Spleen (tissue), 11 donors: ENCODE results near the gene OAT. TPM values are rescaled to one million over a fixed set of nuclear protein-coding genes. Genes with fewer than 3 reads are reported as not detected.

ENCODE experiments used
- DNase-seq: peaks from one replicate; pipeline ENCODE4 v3.0.0-alpha.2; 2020
- H3K27ac ChIP-seq, 8 donors: fragments of 200-600 bp; sonication (generic) in 7 of 8; 1 replicate in 4 of 8; 2 replicates in 4 of 8; pipeline versions ENCODE4 v1.5.0 to v1.8.0; 2016 to 2021; ENCODE audit warnings: inconsistent platforms in 4 of 8, mild to moderate bottlenecking in 4 of 8, moderate library complexity in 1 of 8
- H3K27me3 ChIP-seq, 7 donors: fragments of 200-600 bp; sonication (generic) in 6 of 7; replicated peaks in 1 of 7; 1 replicate in 4 of 7; 2 replicates in 3 of 7; pipeline versions ENCODE4 v1.5.0 to v1.8.0; 2016 to 2021; ENCODE audit warnings: inconsistent platforms in 3 of 7, mild to moderate bottlenecking in 1 of 7
- H3K36me3 ChIP-seq, 6 donors: fragments of 200-600 bp; sonication (generic) in 5 of 6; 1 replicate in 4 of 6; 2 replicates in 2 of 6; pipeline versions ENCODE4 v1.5.0 to v1.8.0; 2016 to 2021; ENCODE audit warnings: inconsistent platforms in 2 of 6
- H3K4me1 ChIP-seq, 6 donors: fragments of 200-600 bp; sonication (generic) in 5 of 6; 1 replicate in 3 of 6; 2 replicates in 3 of 6; pipeline versions ENCODE4 v1.5.0 to v1.8.0; 2016 to 2021; ENCODE audit warnings: inconsistent platforms in 3 of 6
- H3K4me3 ChIP-seq, 8 donors: fragments of 200-600 bp; sonication (generic) in 7 of 8; 1 replicate in 4 of 8; 2 replicates in 4 of 8; pipeline versions ENCODE4 v1.5.0 to v1.8.0; 2016 to 2021; ENCODE audit warnings: inconsistent platforms in 4 of 8, mild to moderate bottlenecking in 4 of 8, moderate library complexity in 2 of 8
- H3K9me3 ChIP-seq, 8 donors: fragments of 200-600 bp; sonication (generic) in 7 of 8; 1 replicate in 4 of 8; 2 replicates in 4 of 8; pipeline versions ENCODE4 v1.5.0 to v1.8.0; 2016 to 2021; ENCODE audit warnings: inconsistent platforms in 4 of 8
- POLR2A ChIP-seq, 3 donors: fragments of 450-650 bp; IDR thresholded peaks; one replicate each; pipeline ENCODE4 v1.5.1; 2017; ENCODE audit warnings: antibody characterized with exemption in 3 of 3, mild to moderate bottlenecking in 1 of 3
- POLR2AphosphoS5 ChIP-seq, 3 donors: sonication (generic); formaldehyde crosslinking; IDR thresholded peaks; one replicate each; pipeline ENCODE4 v1.5.1; 2017; ENCODE audit warnings: antibody characterized with exemption in 3 of 3
- WGBS, 5 donors: extraction: QIAGEN DNeasy Blood & Tissue Kit in 3 of 5; methylation state at CpG; one replicate each; pipeline versions ENCODE4 v1.1.5 to v1.1.7; 2013 to 2018; 5-methylcytosine and 5-hydroxymethylcytosine counted together
- intact Hi-C: fragments of 100-400 bp; cut with DNase I; formaldehyde crosslinking; loops from one replicate; pipeline ENCODE4 v1.15.0; 2023; ENCODE audit warnings: low total_unique reads
- polyA plus RNA-seq, 3 donors: library from polyadenylated mRNA; stranded (reverse); fragments of 200-250 nt; gene quantifications; one replicate each; pipeline ENCODE4 v1.2.1, GENCODE V29; 2013
- total RNA-seq, 7 donors: library from RNA; depleted of rRNA in 3 of 7; stranded (reverse); fragments of >200 nt in 3 of 7; fragmentation: NEBNext Ultra II Directional in 4 of 7; extraction: Animal tissue kit (Norgen Biotek cat#: 25700) in 4 of 7; gene quantifications; one replicate each; pipeline versions ENCODE4 v1.1.0 to v1.2.1, GENCODE V29; 2016 to 2021
- TF ChIP-seq, protein P1 (sequence below), 11 experiments: fragments of 200-600 bp in 7 of 11; fragments of 450-650 bp in 4 of 11; sonication (generic) in 4 of 11; IDR thresholded peaks in 8 of 11; conservative IDR thresholded peaks in 3 of 11; 1 replicate in 7 of 11; 2 replicates in 4 of 11; pipeline versions ENCODE4 v1.4.0 to v1.8.0; 2016 to 2021; ENCODE audit warnings: antibody characterized with exemption in 11 of 11, inconsistent platforms in 4 of 11, mild to moderate bottlenecking in 1 of 11
- donor health status: healthy with polysubstance abuse.
- donor health status: DM: no; HTN: no; CAD: no; lungs with moderate emphysema.
- donor health status: DM: no; HTN: no; CAD: no.
- donor health status: Bipolar disorder and iron deficiency.
- donor health status: healthy.
- donor health status: DM: no; HTN: no; CAD: no.
- donor health status: DM: yes; HTN: yes; CAD: no.

The OAT gene
- total and polyA plus RNA-seq, 10 donors = 22.1 to 63.0 (median 47.0) TPM

DNA sequence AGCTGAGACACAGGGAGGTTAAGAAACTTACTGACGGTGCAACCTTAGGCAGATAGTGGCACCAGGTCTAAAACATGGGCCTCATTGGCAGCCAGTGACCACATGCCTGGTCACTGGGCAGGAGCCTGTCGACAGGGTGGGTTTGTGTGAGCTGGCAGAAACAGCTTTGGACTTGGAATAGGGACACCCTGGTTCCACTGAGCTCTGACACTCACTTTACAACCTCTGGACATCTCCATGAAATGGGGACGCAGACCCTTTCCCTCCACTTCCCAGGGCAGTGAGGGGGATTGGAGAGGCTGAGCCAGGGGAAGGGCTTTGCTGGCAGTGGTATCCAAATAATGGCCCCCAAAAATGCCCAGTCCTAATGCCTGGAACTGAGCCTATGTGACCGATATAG lies 49.7 kb downstream of the OAT start:
- Histone ChIP-seq H3K9me3 (peaks cover 0 to 6% (median 0%) of the 10 kb centered on the region in 8 donors), H3K27ac (no peak overlapping the region), H3K36me3 (no peaks in the 10 kb centered on the region), H3K4me3 (no peak overlapping the region), H3K27me3 (peaks cover 0 to 22% (median 0%) of the 10 kb centered on the region in 7 donors), H3K4me1 (peaks cover 0 to 20% (median 0%) of the 10 kb centered on the region in 6 donors)
- no peak for TF ChIP-seq POLR2AphosphoS5 (IDR thresholded peaks at IDR 0.05)
- no peak for TF ChIP-seq POLR2A (IDR thresholded peaks at IDR 0.05)
- TF ChIP-seq, protein P1, sequence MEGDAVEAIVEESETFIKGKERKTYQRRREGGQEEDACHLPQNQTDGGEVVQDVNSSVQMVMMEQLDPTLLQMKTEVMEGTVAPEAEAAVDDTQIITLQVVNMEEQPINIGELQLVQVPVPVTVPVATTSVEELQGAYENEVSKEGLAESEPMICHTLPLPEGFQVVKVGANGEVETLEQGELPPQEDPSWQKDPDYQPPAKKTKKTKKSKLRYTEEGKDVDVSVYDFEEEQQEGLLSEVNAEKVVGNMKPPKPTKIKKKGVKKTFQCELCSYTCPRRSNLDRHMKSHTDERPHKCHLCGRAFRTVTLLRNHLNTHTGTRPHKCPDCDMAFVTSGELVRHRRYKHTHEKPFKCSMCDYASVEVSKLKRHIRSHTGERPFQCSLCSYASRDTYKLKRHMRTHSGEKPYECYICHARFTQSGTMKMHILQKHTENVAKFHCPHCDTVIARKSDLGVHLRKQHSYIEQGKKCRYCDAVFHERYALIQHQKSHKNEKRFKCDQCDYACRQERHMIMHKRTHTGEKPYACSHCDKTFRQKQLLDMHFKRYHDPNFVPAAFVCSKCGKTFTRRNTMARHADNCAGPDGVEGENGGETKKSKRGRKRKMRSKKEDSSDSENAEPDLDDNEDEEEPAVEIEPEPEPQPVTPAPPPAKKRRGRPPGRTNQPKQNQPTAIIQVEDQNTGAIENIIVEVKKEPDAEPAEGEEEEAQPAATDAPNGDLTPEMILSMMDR (IDR thresholded peaks at IDR 0.05 in 8 of 11, conservative IDR thresholded peaks at IDR 0.05 in 3 of 11) = no peak
- no peak for DNase-seq
- intact Hi-C loops = no loop called here
- 88 to 94% (median 92%) methylated on average over 4 of the region's 4 CpGs for WGBS, 5 donors

DNA sequence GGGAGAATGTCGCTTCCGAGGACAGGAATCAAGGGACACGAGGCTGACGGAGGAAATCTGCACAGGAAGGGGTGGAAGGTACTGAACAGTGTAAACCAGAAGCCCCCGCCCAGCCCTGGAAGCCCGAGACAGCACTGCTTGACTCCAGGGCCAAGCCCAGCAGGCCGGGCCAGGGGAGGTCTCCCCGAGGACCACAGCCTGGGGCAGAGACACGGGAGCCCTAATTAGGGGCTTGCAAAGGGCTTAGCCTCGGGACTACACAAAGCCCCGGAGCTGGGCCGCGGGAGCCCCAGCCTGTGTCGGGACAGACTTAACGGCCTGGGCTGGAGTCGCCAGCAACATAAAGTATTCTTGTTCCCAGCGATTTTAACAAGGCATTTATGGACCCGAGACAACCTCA lies 50.8 kb downstream of the OAT start:
- 72 to 85% (median 78%) methylated on average over 18 of the region's 18 CpGs for WGBS, 5 donors

DNA sequence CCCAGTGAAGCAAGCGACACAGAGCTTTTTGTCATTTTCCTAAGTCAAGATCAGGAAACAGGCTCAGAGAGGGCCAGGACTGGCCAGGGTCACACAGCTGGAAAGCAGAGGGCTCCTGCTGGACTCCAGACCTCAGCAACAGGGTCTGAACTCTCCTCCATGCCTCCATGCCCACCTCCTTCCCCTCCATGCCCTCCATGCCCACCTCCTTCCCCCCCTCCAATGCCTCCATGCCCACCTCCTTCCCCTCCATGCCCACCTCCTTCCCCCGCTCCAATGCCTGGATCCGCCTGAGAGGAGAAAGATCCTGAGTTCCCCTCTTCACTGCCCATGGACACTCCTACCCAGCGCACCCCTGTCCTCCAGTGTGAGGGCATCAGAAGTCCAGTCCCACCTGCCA lies 51.3 kb downstream of the OAT start:
- Histone ChIP-seq H3K27me3 (peaks cover 0 to 22% (median 0%) of the 10 kb centered on the region in 7 donors), H3K27ac (no peak overlapping the region), H3K9me3 (peaks cover 0 to 6% (median 0%) of the 10 kb centered on the region in 8 donors), H3K4me3 (no peak overlapping the region), H3K4me1 (peaks cover 0 to 20% (median 0%) of the 10 kb centered on the region in 6 donors), H3K36me3 (no peaks in the 10 kb centered on the region)
- no peak for DNase-seq
- TF ChIP-seq POLR2A (IDR thresholded peaks at IDR 0.05) (no peak), POLR2AphosphoS5 (IDR thresholded peaks at IDR 0.05) (no peak)
- TF ChIP-seq, protein P1 (IDR thresholded peaks at IDR 0.05 in 8 of 11, conservative IDR thresholded peaks at IDR 0.05 in 3 of 11) = no peak
- WGBS, 5 donors = 80 to 98% (median 92%) methylated on average over 3 to 4 of the region's 4 CpGs
- intact Hi-C loops = no loop called here

More for the DNA sequence above, 50.8 kb downstream of the OAT start:
- Histone ChIP-seq H3K4me1 (peaks cover 0 to 20% (median 0%) of the 10 kb centered on the region in 6 donors), H3K27me3 (peaks cover 0 to 22% (median 0%) of the 10 kb centered on the region in 7 donors), H3K36me3 (no peaks in the 10 kb centered on the region), H3K9me3 (peaks cover 0 to 6% (median 0%) of the 10 kb centered on the region in 8 donors), H3K27ac (no peak overlapping the region), H3K4me3 (no peak overlapping the region)
- no peak for TF ChIP-seq POLR2AphosphoS5 (IDR thresholded peaks at IDR 0.05)
- TF ChIP-seq POLR2A (IDR thresholded peaks at IDR 0.05) = no peak
- TF ChIP-seq, protein P1 (IDR thresholded peaks at IDR 0.05 in 8 of 11, conservative IDR thresholded peaks at IDR 0.05 in 3 of 11) = no peak
- DNase-seq = no peak
- intact Hi-C loops = no loop called here

GRCh38 chr10:124366825-124367224 lies 51.9 kb downstream of the OAT start:
- H3K4me3 ChIP-seq = no peak overlapping the region
- DNase-seq = no peak
- no peak overlapping the region for H3K27ac ChIP-seq
- H3K36me3 ChIP-seq = no peaks in the 10 kb centered on the region
- intact Hi-C loops = no loop called here
- TF ChIP-seq, protein P1 (IDR thresholded peaks at IDR 0.05 in 8 of 11, conservative IDR thresholded peaks at IDR 0.05 in 3 of 11) = no peak
- TF ChIP-seq POLR2AphosphoS5 (IDR thresholded peaks at IDR 0.05) (no peak), POLR2A (IDR thresholded peaks at IDR 0.05) (no peak)
- WGBS, 5 donors = 19 to 38% (median 29%) methylated on average over 4 to 7 of the region's 7 CpGs
- H3K9me3 ChIP-seq = peaks cover 0 to 5% (median 0%) of the 10 kb centered on the region in 8 donors
- H3K27me3 ChIP-seq = peaks cover 0 to 22% (median 0%) of the 10 kb centered on the region in 7 donors
- H3K4me1 ChIP-seq = peaks cover 0 to 20% (median 0%) of the 10 kb centered on the region in 6 donors
